ENCODE measurements around the gene TC2N.

DNA sequence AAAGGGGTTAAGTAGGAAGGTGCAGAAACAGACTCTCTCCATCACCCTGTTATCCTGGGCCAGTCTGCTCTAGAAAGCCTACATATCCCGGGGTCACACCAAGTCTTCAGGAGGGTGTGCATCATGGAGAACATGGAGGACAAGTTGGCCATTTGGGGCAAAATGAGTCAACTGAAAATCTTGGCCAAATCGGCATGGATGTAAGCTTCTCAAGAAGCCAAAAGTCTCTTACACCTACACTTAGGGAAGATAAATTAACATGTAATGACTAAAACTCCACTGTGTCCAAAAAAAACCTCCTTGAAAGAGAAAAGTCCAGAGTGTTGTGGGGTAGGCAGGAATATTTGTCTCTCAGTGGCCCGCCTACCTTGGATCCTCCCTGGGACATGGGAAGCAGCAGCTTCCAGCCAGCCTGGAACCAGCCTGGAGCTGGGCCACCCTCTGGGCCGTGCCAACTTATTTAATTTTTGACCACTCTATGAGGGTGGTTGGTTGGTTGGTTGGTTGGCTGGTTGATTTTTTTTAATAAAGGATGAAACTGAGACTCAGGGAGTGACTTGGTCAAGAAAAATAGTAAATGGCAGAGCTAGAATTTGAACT, 17.9 kb upstream of the TC2N start:
- TF ChIP-seq POLR2AphosphoS5 (IDR thresholded peaks at IDR 0.05; ENCODE audit: insufficient read depth, low read depth, low read length) (no peak), EZH2 (IDR thresholded peaks at IDR 0.05; ENCODE audit: borderline replicate concordance, low read depth, low read length, severe bottlenecking) (no peak), POLR2A (IDR thresholded peaks at IDR 0.05; ENCODE audit: low read depth, low read length) (no peak), JUN (IDR thresholded peaks at IDR 0.05; ENCODE audit: borderline replicate concordance, insufficient read depth, insufficient read length, low read depth) (no peak), FOS (IDR thresholded peaks at IDR 0.05; ENCODE audit: borderline replicate concordance, insufficient read depth, low read length) (no peak), MYC (IDR thresholded peaks at IDR 0.05; ENCODE audit: low read depth, low read length) (no peak)
- TF ChIP-seq, protein P1, sequence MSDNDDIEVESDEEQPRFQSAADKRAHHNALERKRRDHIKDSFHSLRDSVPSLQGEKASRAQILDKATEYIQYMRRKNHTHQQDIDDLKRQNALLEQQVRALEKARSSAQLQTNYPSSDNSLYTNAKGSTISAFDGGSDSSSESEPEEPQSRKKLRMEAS (IDR thresholded peaks at IDR 0.05; ENCODE audit: insufficient read depth, insufficient read length), result no peak
- TF ChIP-seq, protein P2, sequence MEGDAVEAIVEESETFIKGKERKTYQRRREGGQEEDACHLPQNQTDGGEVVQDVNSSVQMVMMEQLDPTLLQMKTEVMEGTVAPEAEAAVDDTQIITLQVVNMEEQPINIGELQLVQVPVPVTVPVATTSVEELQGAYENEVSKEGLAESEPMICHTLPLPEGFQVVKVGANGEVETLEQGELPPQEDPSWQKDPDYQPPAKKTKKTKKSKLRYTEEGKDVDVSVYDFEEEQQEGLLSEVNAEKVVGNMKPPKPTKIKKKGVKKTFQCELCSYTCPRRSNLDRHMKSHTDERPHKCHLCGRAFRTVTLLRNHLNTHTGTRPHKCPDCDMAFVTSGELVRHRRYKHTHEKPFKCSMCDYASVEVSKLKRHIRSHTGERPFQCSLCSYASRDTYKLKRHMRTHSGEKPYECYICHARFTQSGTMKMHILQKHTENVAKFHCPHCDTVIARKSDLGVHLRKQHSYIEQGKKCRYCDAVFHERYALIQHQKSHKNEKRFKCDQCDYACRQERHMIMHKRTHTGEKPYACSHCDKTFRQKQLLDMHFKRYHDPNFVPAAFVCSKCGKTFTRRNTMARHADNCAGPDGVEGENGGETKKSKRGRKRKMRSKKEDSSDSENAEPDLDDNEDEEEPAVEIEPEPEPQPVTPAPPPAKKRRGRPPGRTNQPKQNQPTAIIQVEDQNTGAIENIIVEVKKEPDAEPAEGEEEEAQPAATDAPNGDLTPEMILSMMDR (IDR thresholded peaks at IDR 0.05; ENCODE audit: extremely low read depth in 1 of 2, insufficient read depth in 1 of 2, low read depth in 1 of 2, low read length in 2 of 2), result no peak

Measured in endothelial cell of umbilical vein (primary cell).